ENCODE measurements around the gene PSEN1. TPM values are rescaled to one million over a fixed set of nuclear protein-coding genes. Genes with fewer than 3 reads are reported as not detected.

PSEN1 gene
- total and polyA plus RNA-seq, 9 donors: 21.7 to 73.1 (median 44.0) TPM

DNA sequence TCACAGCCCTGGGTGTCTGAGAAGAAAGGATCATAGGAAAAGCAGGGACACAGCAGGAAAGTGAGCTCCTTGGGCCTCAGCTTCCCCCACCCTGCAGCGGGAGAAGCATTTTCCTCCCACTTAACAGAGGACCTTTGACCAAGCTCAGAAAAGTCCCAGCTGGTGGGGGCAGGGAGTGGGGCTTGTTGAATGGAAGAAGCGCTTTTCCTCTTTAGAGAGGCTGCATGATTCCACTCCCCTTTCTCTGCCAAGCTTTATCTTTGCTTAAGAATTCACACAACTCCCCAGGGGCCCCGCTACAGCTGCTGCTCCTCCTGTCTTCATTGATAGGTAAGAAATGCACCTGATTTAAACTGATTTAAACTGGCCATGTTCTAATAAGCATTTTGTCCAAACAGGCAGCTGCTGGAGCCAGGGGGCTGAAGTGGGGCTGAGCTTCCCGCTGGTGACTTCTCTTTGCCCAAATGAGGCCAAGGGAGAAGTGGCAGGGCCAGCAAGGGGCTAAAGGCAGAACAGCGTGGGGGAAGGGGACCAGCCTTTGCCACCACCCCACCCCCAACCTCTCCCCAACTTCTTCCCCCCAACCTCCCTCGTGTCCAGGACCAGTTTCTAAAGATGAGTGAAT, 99.3 kb downstream of the PSEN1 start:
- TF ChIP-seq POLR2A (IDR thresholded peaks at IDR 0.05) (no peak), EP300 (IDR thresholded peaks at IDR 0.05) (no peak)
- TF ChIP-seq, protein P1, sequence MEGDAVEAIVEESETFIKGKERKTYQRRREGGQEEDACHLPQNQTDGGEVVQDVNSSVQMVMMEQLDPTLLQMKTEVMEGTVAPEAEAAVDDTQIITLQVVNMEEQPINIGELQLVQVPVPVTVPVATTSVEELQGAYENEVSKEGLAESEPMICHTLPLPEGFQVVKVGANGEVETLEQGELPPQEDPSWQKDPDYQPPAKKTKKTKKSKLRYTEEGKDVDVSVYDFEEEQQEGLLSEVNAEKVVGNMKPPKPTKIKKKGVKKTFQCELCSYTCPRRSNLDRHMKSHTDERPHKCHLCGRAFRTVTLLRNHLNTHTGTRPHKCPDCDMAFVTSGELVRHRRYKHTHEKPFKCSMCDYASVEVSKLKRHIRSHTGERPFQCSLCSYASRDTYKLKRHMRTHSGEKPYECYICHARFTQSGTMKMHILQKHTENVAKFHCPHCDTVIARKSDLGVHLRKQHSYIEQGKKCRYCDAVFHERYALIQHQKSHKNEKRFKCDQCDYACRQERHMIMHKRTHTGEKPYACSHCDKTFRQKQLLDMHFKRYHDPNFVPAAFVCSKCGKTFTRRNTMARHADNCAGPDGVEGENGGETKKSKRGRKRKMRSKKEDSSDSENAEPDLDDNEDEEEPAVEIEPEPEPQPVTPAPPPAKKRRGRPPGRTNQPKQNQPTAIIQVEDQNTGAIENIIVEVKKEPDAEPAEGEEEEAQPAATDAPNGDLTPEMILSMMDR (IDR thresholded peaks at IDR 0.05): no peak
- 25 to 32% (median 25%) methylated on average over 6 of the region's 6 CpGs for WGBS, 3 donors
- Histone ChIP-seq H3K27ac (no peak overlapping the region), H3K27me3 (no peaks in the 10 kb centered on the region), H3K4me3 (no peak overlapping the region), H3K4me1 (ENCODE audit: insufficient read depth) (peaks cover 25% of the 10 kb centered on the region), H3K36me3 (no peaks in the 10 kb centered on the region), H3K9me3 (no peaks in the 10 kb centered on the region)
- intact Hi-C loops (cut with DNase I): loop anchor here in 1 of 4 donors (10.0 kb wide), 1 partner anchor 51 kb away; no protein-coding TSS in a partner anchor
- DNase-seq: peak; percentile 59 to 78 (median 65)

DNA sequence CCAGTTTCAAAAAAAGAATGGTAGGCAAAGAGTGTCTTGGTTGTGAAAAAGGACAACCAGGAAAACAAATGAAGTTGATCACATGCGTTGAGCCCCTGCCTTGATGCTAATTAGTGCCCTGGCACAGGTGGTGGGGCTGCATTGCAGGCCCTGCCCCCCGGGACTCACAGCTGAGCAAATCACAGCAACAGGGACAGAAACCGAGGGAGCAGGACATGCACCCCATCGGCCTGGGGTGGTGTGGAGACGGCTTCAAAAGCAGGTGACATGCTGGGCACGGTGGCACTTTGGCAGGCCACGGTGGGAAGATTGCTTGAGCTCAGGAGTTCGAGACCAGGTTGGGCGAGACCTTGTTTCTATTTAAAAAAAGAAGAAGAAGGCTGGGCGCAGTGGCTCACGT, 99.8 kb downstream of the PSEN1 start:
- H3K27me3 ChIP-seq: no peaks in the 10 kb centered on the region
- WGBS, 3 donors: 83 to 85% (median 84%) methylated on average over 11 of the region's 11 CpGs
- H3K9me3 ChIP-seq: no peaks in the 10 kb centered on the region
- intact Hi-C loops (cut with DNase I): loop anchor here in 1 of 4 donors (10.0 kb wide), 1 partner anchor 51 kb away; no protein-coding TSS in a partner anchor
- DNase-seq: peak in 2 of 5 donors; percentile 24 to 36
- no peak for TF ChIP-seq EP300 (IDR thresholded peaks at IDR 0.05)
- TF ChIP-seq, protein P1 (IDR thresholded peaks at IDR 0.05): no peak
- no peak overlapping the region for H3K4me3 ChIP-seq
- no peak overlapping the region for H3K27ac ChIP-seq
- H3K4me1 ChIP-seq (ENCODE audit: insufficient read depth): peaks cover 25% of the 10 kb centered on the region
- H3K36me3 ChIP-seq: no peaks in the 10 kb centered on the region

DNA sequence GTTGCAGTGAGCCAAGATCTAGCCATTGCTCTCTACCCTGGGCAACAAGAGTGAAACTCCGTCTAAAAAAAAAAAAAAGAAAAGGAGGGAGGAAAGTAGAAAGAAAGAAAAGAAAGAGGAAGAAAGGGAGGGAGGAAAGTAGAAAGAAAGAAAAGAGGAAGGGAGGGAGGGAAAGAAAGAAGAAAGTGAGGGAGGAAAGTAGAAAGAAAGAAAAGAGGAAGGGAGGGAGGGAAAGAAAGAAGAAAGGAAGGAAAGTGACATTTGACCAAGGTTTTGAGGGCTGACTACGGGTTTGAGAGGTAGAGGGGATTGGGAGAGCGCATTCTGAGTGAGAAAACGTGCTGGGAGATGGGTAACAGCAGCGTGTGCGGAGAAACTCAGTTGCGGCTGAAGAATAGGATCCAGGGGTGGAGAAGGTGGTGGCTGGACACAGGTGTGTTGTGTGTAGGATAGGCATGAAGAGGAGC, 100.5 kb downstream of the PSEN1 start:
- TF ChIP-seq, protein P1 (IDR thresholded peaks at IDR 0.05): no peak
- TF ChIP-seq EP300 (IDR thresholded peaks at IDR 0.05) (no peak), POLR2A (IDR thresholded peaks at IDR 0.05) (no peak)
- H3K27ac ChIP-seq: no peak overlapping the region
- no peaks in the 10 kb centered on the region for H3K36me3 ChIP-seq
- intact Hi-C loops (cut with DNase I): loop anchor here in 1 of 4 donors (10.0 kb wide), 1 partner anchor 52 kb away; no protein-coding TSS in a partner anchor
- H3K27me3 ChIP-seq: no peaks in the 10 kb centered on the region
- WGBS, 3 donors: 80 to 84% (median 80%) methylated on average over 6 to 7 of the region's 7 CpGs
- no peaks in the 10 kb centered on the region for H3K9me3 ChIP-seq
- DNase-seq: no peak
- no peak overlapping the region for H3K4me3 ChIP-seq
- peaks cover 27% of the 10 kb centered on the region for H3K4me1 ChIP-seq (ENCODE audit: insufficient read depth)

- peak; percentile 51 to 67 (median 61) for DNase-seq
- 3 to 6% (median 4%) methylated on average over 26 to 48 of the region's 48 CpGs for WGBS, 3 donors
- peak within 1 kb of the TSS; percentile 49 for H3K4me3 ChIP-seq
- TF ChIP-seq, protein P1 (IDR thresholded peaks at IDR 0.05): no peak
- TF ChIP-seq EP300 (IDR thresholded peaks at IDR 0.05) (no peak), POLR2A (IDR thresholded peaks at IDR 0.05) (no peak)
- intact Hi-C loops (cut with DNase I): loop anchor here in 1 of 4 donors (10.0 kb wide), 1 partner anchor 53 kb away; no protein-coding TSS in a partner anchor
- peak within 1 kb of the TSS; percentile 45 to 77 for H3K27ac ChIP-seq
- H3K36me3 ChIP-seq: no peaks in the 10 kb centered on the region
- H3K9me3 ChIP-seq: no peaks in the 10 kb centered on the region
- no peaks in the 10 kb centered on the region for H3K27me3 ChIP-seq
- peaks cover 32% of the 10 kb centered on the region for H3K4me1 ChIP-seq (ENCODE audit: insufficient read depth)
Observed at GRCh38 chr14:73237219-73237785, 101.0 kb downstream of the PSEN1 start, which contains the start of gene PAPLN. Gene PAPLN, plus strand, starts transcription at chr14:73237506. Its CDS starts 2,273 bp downstream, at chr14:73239779.

Data from ovary (tissue), 9 donors.